ENCODE measurements around the gene SPATA31D4. TPM values are rescaled to one million over a fixed set of nuclear protein-coding genes. Genes with fewer than 3 reads are reported as not detected.

The SPATA31D4 gene
- polyA plus RNA-seq, 3 donors from 2014 or later, result not detected

GRCh38 chr9:81979196-81979595 lies 51.0 kb downstream of the SPATA31D4 start:
- H3K4me1 Mint-ChIP-seq, result no peaks in the 10 kb centered on the region
- no peaks in the 10 kb centered on the region for H3K36me3 Mint-ChIP-seq
- no peak overlapping the region for H3K4me3 Mint-ChIP-seq
- H3K9me3 Mint-ChIP-seq, result no peaks in the 10 kb centered on the region
- H3K27me3 Mint-ChIP-seq (ENCODE audit: low read depth in 3 of 3), result peaks cover 0 to 5% (median 0%) of the 10 kb centered on the region in 3 donors
- no peak overlapping the region for H3K27ac Mint-ChIP-seq
- DNase-seq, result no peak

GRCh38 chr9:81980568-81980967 lies 52.3 kb downstream of the SPATA31D4 start:
- no peak overlapping the region for H3K4me3 Mint-ChIP-seq

DNA sequence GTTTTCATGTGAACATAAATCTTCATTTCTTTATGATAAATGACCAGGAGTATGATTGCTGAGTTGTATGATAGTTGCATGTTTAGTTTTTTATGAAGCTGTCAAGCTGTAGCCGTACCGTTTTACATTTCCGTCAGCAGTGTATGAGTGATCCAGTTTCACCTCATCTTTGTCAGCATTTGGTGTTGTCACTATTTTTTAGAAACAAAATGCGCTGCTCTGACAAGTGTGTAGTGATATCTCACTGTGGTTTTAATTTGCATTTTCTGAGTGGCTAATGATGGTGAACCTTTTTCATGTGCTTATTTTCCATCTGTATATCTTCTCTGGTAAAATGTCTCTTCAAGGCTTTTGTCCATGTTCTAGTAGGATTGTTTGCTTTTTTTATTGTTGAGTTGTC lies 53.7 kb downstream of the SPATA31D4 start:
- Mint-ChIP-seq H3K4me3 (no peak overlapping the region), H3K27me3 (ENCODE audit: low read depth in 3 of 3) (peaks cover 0 to 3% (median 2%) of the 10 kb centered on the region in 3 donors), H3K9me3 (no peaks in the 10 kb centered on the region), H3K27ac (no peak overlapping the region), H3K4me1 (no peaks in the 10 kb centered on the region), H3K36me3 (no peaks in the 10 kb centered on the region)
- no peak for DNase-seq

More at GRCh38 chr9:81980568-81980967, 52.3 kb downstream of the SPATA31D4 start:
- no peaks in the 10 kb centered on the region for H3K4me1 Mint-ChIP-seq
- no peak for DNase-seq
- H3K9me3 Mint-ChIP-seq, result no peaks in the 10 kb centered on the region
- no peak overlapping the region for H3K27ac Mint-ChIP-seq
- no peaks in the 10 kb centered on the region for H3K36me3 Mint-ChIP-seq
- peaks cover 0 to 3% (median 0%) of the 10 kb centered on the region in 3 donors for H3K27me3 Mint-ChIP-seq (ENCODE audit: low read depth in 3 of 3)

Other genes starting within 250 kb of the SPATA31D4 start
- 10 to 100 TPM; 63.9 to 97.9 (median 77.0) TPM for gene TLE1, start 238.9 kb upstream of the SPATA31D4 start, polyA plus RNA-seq
- not detected for gene SPATA31D3, start 15.1 kb downstream of the SPATA31D4 start, polyA plus RNA-seq
- not detected for gene SPATA31D1, start 60.3 kb downstream of the SPATA31D4 start, polyA plus RNA-seq